ENCODE data around the gene CTNNA1.
"Not testable (repeated sequence)": the region's sequence is repeated elsewhere in the genome, so short reads cannot be mapped to it uniquely, and the experiment has no call there.

The CTNNA1 gene

GRCh38 chr5:138905541-138905940, 152.3 kb downstream of the CTNNA1 start:
- DNase-seq: no peak

- DNase-seq: no peak
Measured at GRCh38 chr5:138909734-138910133, 156.5 kb downstream of the CTNNA1 start.

GRCh38 chr5:138910546-138911185, 157.4 kb downstream of the CTNNA1 start:
- no peak for DNase-seq

- no peak for DNase-seq
Measured at GRCh38 chr5:138911441-138911840, 158.2 kb downstream of the CTNNA1 start.

GRCh38 chr5:138912093-138912492, 158.9 kb downstream of the CTNNA1 start:
- DNase-seq: no peak

- DNase-seq: no peak
Measured at GRCh38 chr5:138913773-138914172, 160.5 kb downstream of the CTNNA1 start.

GRCh38 chr5:138914338-138914737, 161.1 kb downstream of the CTNNA1 start:
- DNase-seq: no peak

GRCh38 chr5:138918686-138919085, 165.5 kb downstream of the CTNNA1 start:
- DNase-seq: no peak

GRCh38 chr5:138920181-138920580, 167.0 kb downstream of the CTNNA1 start:
- no peak for DNase-seq

- DNase-seq: not testable (repeated sequence)
Measured at GRCh38 chr5:138921362-138921761, 168.1 kb downstream of the CTNNA1 start.

- no peak for DNase-seq
Measured at GRCh38 chr5:138922494-138922893, 169.3 kb downstream of the CTNNA1 start.

- DNase-seq: no peak
Measured at GRCh38 chr5:138925090-138925635, 171.9 kb downstream of the CTNNA1 start.

GRCh38 chr5:138926257-138926656, 173.0 kb downstream of the CTNNA1 start:
- DNase-seq: no peak

- DNase-seq: no peak
Measured at GRCh38 chr5:138926688-138927448, 173.6 kb downstream of the CTNNA1 start.

- DNase-seq: no peak
Measured at GRCh38 chr5:138927544-138927943, 174.3 kb downstream of the CTNNA1 start.

GRCh38 chr5:138927979-138928378, 174.8 kb downstream of the CTNNA1 start:
- no peak for DNase-seq

GRCh38 chr5:138929571-138929955, 176.3 kb downstream of the CTNNA1 start:
- no peak for DNase-seq

- DNase-seq: no peak
Measured at GRCh38 chr5:138930371-138931097, 177.3 kb downstream of the CTNNA1 start.

- no peak for DNase-seq
Measured at GRCh38 chr5:138932171-138932810, 179.1 kb downstream of the CTNNA1 start.

- no peak for DNase-seq
Measured at GRCh38 chr5:138933522-138934290, 180.5 kb downstream of the CTNNA1 start.

GRCh38 chr5:138934971-138935370, 181.7 kb downstream of the CTNNA1 start:
- no peak for DNase-seq

GRCh38 chr5:138935466-138935865, 182.2 kb downstream of the CTNNA1 start:
- no peak for DNase-seq
